HG03060 (cell line): ENCODE data around the gene TWNK.

Source experiments
- ATAC-seq: cut with Tn5 transposase; IDR thresholded peaks from one replicate; pipeline ENCODE4 v1.9.1; 2021; ENCODE audit warnings: low read depth, moderate number of reproducible peaks; ENCODE audit not compliant: unreplicated experiment

The TWNK gene

GRCh38 chr10:100993986-100994708, 6.8 kb downstream of the TWNK start:
- ATAC-seq, result no peak

DNA sequence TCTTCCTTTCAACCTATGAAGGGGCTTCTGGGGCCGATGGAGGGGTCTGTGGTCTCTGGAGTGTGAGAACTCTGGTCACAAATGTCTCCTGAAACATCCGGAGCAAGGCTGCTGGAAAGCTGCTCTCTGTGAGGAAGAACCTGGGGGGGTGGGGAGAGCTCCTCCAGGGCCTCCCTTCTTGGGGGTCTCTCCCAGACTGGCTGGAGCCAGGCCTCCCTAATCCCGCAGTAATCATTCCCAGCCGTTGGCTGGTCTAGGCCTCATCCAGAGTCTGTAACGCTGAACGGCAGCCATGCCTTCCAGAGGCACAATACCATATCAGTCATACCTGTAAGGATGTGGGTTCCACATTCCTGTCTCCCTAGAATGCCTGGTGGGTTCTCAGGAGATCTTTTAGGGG, 7.8 kb downstream of the TWNK start:
- no peak for ATAC-seq

DNA sequence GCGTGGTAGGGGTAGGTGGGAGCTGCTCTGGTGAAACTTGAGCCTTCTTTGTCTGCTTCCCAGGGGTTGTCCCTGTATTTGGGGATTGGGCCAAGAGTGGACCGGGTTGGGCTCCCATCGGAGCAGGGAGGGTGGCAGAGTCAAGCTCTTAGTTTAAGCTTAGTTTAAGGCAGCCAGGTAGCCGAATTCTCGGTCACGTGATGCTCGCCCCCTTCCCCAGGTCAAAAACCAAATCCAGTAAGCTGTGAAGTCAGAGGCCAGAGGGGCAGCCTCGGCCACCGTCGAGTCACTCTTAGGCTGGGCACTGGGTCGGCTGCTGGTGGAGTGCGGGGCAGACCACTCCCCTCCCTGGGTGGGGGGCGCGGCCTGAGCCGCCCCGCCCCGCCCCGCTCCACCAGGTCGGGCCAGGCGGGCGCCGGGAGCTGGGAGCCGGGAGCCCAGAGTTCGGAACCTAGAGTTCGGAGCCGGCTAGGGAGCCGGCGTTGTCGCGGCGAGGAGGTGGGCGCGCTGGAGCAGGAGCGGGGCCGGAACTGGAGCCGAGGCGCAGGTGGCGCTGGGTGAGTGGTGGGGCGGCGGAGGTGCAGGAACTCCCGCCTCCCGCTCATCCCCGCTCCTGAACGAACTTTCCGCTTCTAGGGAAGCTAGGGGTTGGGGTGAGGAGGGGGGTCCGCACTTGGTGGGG, 9.5 kb downstream of the TWNK start:
- ATAC-seq, result no peak

- ATAC-seq, result no peak
These were observed 10.2 kb downstream of the TWNK start for GRCh38 chr10:100997360-100998182.

- no peak for ATAC-seq
These were observed 11.0 kb downstream of the TWNK start for GRCh38 chr10:100998183-100998990.

GRCh38 chr10:100998991-100999741, 11.8 kb downstream of the TWNK start:
- no peak for ATAC-seq

- no peak for ATAC-seq
These were observed 12.4 kb downstream of the TWNK start, which contains the start of gene LZTS2 for GRCh38 chr10:100999742-101000126. TSS of gene LZTS2 (plus strand) at chr10:100999808. CDS start at chr10:101002539, 2,731 bp downstream.

DNA sequence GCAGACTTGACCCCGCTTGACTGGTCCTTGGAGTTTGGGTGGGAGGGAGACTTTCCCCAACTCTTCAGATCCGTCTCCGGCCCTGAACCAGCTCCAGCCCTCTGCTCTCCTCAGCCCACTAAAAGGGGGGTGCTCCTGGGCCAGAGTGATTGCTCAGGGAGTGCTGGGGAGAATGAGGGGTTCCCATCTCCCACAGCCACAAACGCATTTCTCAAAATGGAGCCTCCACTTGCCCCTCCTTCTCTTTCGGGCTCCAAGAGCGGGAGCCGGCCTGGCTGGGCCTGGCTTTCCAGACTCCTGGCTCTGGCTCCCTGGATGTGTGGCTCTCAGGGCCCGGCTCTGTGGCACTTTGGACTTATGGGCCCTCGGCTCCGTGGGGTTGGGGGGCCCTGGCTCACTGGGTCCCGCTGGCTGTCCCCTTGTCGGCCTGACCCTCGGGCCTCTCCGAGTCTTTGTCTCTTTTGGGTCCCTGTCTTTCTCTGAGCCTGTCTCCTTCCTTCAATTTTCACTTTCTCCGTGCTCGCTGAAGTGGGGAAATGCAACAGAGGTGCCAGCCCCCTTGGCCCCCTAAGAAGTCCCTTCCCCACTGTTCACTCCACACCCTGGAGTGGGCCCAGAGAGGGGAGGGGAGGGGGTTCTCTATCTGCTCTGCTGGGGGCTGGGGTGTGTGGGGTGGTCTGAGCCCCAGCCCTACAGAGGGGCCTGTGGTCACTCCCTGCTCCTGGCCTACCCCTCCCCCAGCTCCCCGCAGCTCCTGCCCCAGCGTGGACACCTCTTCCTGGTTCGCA, 13.0 kb downstream of the TWNK start:
- ATAC-seq, result no peak

- no peak for ATAC-seq
These were observed 13.7 kb downstream of the TWNK start for GRCh38 chr10:101000915-101001658.

GRCh38 chr10:101001659-101002035, 14.3 kb downstream of the TWNK start:
- ATAC-seq, result no peak

GRCh38 chr10:101002456-101002855, 15.1 kb downstream of the TWNK start:
- ATAC-seq, result no peak

DNA sequence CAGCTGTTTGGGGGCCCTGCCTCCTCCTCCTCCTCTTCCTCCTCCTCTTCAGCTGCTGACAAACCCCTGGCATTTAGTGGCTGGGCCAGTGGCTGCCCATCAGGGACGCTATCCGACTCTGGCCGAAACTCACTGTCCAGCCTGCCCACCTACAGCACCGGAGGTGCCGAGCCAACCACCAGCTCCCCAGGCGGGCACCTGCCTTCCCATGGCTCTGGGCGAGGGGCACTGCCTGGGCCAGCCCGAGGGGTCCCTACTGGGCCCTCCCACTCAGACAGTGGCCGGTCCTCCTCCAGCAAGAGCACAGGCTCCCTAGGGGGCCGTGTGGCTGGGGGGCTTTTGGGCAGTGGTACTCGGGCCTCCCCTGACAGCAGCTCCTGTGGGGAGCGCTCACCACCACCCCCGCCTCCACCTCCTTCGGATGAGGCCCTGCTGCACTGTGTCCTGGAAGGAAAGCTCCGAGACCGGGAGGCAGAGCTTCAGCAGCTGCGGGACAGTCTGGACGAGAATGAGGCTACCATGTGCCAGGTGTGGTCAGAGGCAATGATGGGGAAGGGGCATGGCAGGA, 16.4 kb downstream of the TWNK start:
- no peak for ATAC-seq

- ATAC-seq, result no peak
These were observed 18.0 kb downstream of the TWNK start for GRCh38 chr10:101005361-101005760.

- no peak for ATAC-seq
These were observed 18.7 kb downstream of the TWNK start for GRCh38 chr10:101005869-101006567.

- ATAC-seq, result no peak
These were observed 19.3 kb downstream of the TWNK start for GRCh38 chr10:101006593-101007098.

DNA sequence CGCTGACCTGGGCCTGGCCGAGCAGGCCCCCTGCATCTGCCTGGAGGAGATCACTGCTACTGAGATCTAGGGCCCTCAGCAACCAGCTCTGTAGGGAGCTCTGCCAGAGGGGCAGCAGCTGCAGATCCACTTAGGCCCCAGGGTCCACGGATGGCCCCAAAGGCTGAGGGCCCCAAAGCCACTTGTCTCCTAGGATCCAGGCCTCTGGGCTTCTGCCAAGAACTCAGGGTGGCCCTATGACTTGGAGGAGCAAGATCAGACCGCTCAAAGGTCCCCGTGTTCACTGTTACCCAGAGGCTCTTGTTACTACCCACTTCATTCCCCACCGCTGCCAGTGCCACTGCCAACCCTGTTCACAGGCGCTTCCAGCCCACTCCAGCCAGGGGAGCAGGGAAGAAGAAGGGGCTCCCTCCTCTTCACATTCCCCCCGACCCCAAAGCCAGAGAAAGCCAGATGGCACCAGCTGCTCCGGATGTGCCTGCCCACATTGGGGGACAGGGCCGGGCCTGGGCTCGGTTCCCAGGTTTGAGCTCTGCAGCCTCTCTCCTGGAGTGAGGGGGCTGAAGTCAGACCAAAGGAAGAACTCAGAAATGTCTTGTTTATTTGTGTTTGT, 19.9 kb downstream of the TWNK start:
- no peak for ATAC-seq
